ENCODE results near the gene AVEN.

AVEN gene

DNA sequence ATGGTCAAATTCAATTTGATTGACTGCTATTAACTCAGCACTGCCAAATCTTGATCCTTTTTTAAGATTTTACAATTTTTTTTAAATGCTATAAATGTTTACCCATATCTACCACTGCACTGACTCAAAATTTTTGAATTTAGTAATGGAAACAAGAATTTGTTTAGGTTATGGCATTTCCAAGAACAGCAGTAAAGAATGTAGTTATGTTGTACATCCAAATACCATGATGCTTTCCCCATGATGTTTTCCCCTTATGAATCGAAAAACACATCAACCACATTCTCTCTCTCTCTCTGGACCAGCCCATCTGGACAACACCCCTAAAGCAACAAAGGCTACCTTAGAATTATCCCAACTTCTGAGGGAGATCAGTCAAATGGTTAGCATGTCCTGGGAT is 56.5 kb downstream of the AVEN start:
- ATAC-seq: no peak

- ATAC-seq: no peak
These were observed 58.8 kb downstream of the AVEN start for GRCh38 chr15:33980159-33980558.

DNA sequence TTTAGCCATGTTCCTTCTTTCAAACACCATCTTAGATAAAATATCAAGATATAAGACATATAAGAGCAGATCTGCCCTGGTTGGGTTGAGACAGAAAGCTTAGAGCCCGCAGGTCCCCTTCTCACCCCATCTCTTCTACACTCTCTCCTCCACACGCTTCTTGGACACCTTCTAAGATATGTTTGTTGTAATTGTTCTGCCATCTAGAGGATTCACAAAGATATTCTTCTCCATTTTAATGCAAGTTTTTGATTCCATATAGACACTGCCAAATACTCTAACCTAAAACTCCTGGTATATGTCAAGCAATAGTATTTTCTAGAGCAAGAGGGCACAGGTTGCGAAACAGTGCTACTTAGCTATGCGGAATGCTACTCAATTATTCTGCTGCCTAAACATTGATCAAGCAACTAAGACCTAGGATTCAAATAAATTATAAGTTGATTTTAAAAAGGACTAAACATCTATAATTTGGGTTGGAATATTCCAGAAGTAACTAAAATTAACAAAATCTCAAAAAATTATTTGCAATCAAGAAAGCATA is 63.9 kb downstream of the AVEN start:
- ATAC-seq: no peak

DNA sequence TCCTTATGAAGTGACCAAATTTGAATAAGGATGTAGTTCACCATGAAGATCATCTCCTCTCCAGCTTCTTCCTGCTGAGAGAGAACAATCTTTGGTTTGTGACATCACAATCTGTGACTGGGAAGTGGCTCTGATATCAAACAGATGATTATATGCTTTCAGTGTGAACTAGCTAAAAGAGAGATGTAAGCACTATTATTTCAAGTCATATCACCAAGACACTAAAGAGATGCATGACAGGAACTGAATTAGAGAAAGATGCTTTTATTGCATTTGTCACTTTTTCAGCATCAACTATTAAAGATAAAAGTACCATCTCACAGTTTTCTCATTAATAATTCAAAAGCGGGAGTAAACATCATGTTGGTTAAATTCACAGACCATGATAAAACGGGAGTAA is 67.2 kb downstream of the AVEN start:
- no peak for ATAC-seq

DNA sequence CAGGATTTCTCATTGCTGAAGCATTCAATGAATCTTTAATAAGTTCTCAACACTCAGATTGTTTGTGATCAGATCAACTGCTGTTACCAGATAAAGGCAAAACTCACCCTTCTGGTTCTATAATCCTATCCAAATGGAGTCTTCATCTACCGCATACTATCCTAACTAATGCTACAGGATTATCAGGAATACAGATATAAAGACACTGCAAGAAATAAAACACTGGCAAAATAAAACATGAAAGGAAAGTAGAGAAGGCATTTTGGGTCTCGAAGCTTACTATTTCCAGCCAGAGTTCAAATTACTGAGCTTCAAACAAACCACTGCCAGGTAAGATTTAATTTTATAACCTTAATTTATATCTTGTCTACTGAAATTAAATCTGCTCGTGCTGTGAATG is 70.2 kb downstream of the AVEN start:
- no peak for ATAC-seq

DNA sequence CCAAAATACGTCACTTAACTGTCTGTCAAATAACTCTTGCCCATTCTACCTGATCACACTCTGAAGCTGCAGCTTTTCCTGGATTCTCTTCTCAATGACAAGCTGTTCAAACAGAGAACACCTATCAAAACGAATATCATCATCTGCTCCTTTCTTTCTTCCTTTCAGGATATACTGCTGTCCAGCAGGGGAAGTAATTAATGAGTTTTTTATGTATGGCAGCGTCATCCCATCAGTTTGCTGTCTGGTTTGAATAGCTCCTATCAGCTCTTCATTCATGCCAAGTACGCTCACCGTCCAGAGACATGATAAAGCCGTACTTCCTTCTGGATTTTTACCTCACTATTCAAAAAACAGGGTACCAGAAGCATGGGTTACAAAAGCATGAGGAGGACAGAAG is 70.8 kb downstream of the AVEN start, which contains the start of gene CHRM5:
TSS of gene CHRM5 (plus strand) at position 274 of the 400 bp plus-strand sequence. CDS start 94,221 bp downstream, outside the sequence.
- ATAC-seq: no peak

DNA sequence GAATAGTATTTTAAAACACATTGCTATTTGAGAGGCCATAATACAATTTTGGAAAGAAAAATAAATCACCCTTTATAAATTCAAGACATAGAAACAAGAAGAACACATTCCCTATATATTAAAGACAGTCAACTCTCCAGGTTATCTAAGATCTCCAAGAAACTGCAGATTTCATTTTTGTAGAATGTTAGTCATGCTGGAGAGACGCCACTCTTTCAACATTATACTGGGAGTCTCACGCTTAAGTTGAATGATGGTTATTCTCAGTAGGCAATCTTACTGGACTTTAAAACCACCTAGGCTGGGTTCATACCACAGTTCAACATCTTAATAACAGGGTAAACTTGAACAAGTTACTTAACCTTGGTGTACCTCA is 74.4 kb downstream of the AVEN start:
- ATAC-seq: no peak

DNA sequence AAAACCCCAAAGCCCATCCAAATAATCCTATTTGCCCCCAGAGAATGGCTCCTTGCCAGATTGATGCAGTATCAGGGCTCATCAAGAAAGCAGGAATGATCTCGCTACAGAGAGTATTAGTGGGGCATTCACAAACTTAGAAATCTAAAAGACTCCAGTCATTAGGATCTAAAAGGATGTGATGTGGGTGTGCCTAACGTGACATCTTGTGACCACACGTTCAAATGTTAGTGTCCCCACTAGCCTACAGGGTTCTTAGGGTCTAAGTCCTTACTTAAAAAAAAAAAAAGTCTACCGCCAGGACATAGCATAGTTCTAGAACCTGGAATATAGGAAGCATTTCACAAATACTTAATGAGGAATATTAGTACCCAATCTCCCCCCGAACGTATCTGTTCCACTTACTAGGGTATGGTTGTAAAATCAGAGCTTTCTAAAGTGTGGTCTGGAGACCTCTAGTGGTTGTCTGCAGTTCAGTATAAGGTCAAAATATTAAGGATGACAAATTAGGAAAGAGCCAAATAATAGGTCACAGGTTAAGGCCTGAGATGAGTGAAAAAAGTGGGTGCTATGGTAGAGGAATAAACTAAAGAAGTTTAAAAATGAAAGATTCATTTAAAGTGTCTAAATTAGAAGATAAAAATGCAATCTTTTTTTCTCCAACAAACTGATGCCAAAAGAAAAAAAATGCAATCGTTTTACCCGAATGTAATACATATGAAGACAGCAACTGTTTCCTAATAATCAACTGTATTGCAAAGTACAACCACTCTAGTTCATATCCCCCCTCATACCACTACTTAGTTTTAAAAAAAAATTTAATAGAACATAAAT is 75.0 kb downstream of the AVEN start:
- peak in 1 of 2 donors; percentile 41 for ATAC-seq

- no peak for ATAC-seq
These were observed 78.5 kb downstream of the AVEN start for GRCh38 chr15:33960549-33960935.

GRCh38 chr15:33959844-33960548 is 79.0 kb downstream of the AVEN start:
- no peak for ATAC-seq

DNA sequence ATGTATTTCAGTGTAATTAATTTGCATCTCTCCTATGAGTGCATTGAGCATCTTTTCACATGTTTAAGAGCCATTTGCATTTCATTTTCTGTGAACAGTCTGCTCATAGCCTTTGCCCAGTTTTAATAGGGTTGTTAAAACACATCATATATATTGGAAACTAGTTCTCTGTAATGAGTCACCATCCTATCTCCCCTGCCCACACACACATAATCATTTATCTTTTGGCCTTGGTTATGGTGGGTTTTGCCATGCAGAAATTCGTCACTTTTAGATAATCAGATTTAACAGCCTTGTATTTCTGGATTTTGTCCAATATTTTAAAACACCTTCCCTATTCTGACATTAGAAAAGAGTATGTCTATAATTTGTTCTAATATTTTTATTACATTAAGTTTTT is 82.6 kb downstream of the AVEN start:
- ATAC-seq: no peak

- no peak for ATAC-seq
These were observed 83.1 kb downstream of the AVEN start for GRCh38 chr15:33955945-33956344.

GRCh38 chr15:33946152-33946551 is 92.9 kb downstream of the AVEN start:
- ATAC-seq: no peak

DNA sequence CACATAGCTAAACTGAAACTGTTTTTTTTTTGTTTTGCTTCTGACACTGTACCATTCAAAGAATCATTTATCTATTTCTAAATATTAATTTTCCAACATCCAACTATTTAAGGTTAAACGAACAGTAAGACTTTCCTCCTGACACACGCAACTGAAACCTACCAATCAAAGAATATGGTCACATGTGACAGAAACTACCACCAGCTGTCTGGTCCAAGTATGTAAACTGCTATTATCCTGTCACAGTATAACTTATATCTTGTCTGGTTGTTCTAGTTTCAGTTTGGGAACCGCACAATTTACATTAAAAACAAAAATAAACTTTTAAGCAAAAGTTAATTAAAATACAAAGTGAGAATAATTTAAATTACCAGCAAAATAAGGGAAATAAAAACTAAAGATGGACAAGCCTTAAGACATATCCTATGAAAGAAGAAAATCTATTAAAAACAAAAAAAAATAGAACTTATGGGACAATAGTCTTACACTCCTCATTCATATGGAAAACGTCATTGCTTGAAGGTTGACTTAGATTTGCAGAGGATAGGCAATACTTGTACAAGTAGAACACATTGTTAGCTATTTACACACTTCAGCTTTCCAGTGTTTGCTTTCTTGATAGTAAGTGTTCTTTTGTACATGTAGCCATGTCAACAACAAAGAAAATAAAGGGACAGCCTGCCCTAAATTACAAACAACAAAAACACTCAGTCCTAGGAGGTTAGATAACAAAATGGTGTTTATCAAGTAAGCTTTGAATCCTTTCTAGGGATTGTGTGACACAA is 97.5 kb downstream of the AVEN start:
- ATAC-seq: no peak

DNA sequence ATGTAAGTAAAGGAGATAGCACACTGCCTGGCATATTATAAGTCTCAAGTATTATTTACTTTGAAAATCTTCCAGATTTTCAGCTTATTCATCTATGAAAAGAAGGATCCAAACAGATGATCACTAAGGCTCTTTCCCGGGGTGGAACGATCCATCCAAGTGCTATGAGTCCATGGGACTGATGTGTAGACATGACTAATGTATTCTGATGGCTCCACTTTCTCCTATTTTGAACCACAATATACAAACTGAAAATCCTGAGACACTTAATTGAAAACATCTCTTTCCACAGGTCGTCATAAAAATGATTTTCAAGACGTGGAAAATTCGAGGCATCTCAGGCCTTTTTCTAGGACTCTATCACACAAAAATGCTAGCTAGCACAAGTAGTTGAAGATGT is 104.1 kb downstream of the AVEN start:
- ATAC-seq: no peak

GRCh38 chr15:33934396-33934795 is 104.6 kb downstream of the AVEN start:
- ATAC-seq: no peak

- no peak for ATAC-seq
These were observed 106.3 kb downstream of the AVEN start for GRCh38 chr15:33932734-33933133.

GRCh38 chr15:33926260-33926659 is 112.7 kb downstream of the AVEN start:
- ATAC-seq: no peak

GRCh38 chr15:33923446-33923845 is 115.6 kb downstream of the AVEN start:
- ATAC-seq: no peak

GRCh38 chr15:33915571-33916407 is 123.2 kb downstream of the AVEN start:
- ATAC-seq: no peak

GRCh38 chr15:33913459-33913858 is 125.5 kb downstream of the AVEN start:
- no peak for ATAC-seq

DNA sequence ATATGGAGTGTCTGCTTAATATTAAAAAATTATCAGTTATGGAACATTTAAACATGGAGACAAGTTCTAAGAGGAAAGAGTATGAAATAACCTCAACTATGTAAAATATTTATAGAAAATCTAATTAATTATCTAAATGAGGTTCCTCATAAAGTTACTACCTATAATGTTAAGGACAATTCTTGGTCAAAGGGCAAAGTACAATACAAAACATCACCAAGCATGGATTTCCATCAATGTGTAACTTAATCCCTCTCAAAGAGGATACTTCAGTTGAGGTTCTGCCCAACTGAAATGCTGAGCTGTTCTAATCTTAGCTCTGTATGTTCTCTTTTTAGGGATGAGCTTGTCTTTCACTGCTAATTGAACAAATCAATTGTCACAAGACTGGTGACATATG is 126.7 kb downstream of the AVEN start:
- no peak for ATAC-seq

Measured in activated CD4-positive, CD25-positive, alpha-beta regulatory T cell treated with anti-CD3 and anti-CD28 coated beads, Interleukin-2, amount 50 U/mL, for 24 hours (primary cell).